GM21447 (cell line): Measurements from ENCODE around the gene ABCD1.
"Not testable (repeated sequence)": the region's sequence is repeated elsewhere in the genome, so short reads cannot be mapped to it uniquely, and the experiment has no call there.

Experiments used
- ATAC-seq: cut with Tn5 transposase; IDR thresholded peaks from one replicate; pipeline ENCODE4 v1.9.1; 2021; ENCODE audit not compliant: unreplicated experiment

The ABCD1 gene

DNA sequence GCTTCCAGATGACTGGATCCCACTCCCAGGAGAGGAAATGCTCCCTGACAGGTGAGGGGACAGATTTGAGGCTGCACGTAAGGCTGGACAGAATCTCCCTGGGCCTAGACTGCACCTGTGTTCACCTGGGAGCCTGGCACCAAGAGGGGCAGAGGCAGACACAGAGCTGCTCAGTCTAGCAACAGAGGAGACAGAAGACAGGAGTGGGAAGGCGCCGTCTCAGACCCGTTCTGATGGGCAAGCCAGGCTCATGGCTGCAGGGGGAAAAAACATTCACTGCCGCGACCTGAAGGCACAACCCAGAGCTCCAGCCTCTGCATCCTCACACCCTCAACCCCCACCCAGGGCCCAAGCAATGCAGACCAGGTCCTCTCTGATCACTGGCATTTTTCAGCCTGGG lies 17.2 kb upstream of the ABCD1 start:
- no peak for ATAC-seq

DNA sequence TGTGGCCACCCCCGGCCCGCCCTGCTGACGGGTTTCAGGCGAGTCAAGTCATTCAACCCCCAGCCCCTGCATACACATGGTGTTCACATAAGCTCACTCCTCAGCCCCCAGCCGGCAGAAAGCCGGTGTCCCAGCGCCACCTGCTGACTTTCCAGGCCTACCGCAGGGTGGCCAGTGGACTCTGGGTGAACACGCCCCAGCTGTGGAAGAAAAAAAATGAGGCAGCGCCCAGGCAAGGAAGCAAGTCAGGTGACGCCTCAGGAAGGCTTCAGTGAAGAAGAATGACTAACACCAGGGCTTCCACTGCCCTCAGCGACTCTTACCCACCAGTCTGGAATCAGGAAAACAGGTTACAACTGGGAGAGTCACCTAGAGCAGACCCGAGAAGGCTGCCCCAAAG lies 16.2 kb upstream of the ABCD1 start:
- no peak for ATAC-seq

DNA sequence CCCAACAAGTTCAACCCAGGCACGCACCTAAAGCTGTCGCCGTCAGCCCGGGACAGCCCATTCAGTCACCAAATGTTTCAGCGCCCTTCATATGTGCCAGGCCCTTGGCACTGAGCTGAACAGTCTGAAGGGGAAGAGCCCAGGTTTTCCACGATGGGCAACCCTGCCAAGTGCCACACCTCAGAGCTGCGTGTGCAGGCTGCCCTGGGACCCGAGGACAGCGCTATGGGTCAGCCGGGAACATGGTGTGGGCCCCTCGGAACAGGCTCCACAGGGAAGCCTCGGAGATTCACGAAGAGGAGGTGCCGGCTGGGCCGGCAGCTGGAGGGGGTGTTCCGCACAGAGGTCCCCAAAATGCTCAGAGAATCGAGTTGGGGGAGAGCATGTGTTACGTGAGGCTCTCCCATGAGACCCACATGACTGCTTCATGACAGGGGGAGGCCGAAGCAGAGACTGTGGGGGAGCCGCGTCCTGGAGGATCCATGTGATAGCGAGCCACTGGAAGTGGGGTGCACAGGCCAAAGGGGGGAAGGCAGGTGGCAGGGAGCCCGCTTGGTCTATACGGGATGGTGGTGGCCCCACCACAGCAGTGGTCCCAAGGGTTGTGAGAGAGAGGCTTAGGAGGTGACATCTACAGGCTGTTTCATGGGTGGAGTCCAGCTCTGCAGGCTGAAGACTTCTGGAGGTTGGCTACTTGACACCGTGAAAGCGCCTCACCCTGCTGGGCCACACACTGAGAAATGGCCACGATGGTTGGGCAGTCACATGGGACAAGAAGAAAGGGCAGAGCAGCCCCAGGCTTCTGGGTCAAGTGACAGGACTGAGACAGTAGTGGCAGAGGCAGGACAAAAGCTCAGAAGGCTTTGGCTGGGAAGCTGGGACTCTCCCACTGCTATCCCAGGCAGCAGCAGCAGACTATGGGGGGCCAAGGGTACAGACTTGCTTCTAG lies 14.7 kb upstream of the ABCD1 start:
- no peak for ATAC-seq

DNA sequence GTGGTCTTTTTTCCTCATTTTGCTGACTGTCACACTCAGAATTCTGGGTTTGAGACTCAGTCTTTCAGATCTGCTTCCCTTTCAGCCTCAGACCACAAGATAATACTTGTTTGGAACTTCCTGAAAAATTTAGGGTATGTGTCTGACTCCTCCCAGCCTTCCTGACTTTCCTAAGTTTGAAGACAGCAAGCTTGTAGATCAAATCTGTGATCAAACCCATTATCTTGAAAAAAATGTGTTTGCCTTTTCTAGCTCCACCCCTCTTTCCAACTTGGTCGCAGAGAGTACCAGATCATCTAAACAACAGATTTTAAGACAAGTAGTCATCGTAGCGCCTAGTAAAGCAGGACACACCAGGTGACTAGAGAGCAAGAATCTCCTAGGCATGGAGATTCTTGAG lies 10.4 kb upstream of the ABCD1 start:
- no peak for ATAC-seq

DNA sequence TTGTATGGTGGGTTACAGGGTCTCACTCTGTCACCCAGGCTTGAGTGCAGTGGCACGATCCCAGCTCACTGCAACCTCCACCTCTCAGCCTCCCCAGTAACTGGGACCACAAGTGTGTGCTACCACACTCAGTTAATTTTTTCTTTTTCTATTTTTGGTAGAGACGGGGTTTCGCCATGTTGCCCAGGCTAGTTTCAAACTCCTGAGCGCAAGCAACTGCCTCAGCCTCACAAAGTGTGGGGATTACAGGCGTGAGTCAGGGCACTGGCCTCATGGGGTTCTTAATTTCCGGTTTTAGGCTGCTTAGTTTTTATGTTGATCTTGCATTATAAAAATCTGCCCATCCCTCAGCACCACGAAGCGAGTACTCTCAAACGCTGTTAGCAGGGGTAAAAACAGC lies 7.2 kb upstream of the ABCD1 start:
- ATAC-seq: no peak

DNA sequence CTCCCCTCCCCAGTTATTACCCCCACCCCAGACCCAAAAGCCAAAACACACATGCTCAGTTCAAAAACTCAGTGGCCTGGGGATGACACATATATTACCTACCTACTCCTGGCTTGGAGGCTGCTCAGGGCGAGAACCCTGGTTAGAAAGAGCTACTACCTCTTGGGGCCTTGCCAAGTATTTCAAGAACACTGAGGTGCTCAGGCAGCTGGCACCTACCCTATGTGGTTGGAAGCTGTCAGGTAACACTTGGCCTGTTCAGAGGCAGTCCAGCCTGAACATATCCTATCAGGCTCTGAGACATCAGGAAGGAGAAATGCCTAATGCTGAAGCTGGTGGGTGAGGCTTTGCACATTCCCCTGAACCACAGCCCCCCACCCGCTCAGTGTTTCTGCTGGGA lies 5.4 kb upstream of the ABCD1 start:
- no peak for ATAC-seq

DNA sequence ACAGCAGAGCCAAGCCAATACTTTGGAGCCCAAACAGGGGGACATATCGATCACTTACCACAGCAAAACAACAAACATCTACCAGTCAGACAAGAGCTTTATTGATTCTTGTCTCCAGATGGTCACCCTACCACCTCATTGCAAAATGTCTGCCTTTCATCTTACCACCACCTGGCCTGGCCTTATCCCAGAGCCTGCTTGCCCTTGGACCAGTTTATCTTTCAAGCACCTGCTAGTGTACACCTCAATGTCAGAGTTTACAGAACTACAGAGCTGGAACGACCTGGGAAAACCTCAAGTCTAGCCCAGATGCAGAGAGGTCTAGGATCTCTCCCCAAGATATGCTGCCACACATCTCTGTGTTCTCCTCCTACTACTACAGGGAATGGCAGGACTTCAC lies 5.0 kb upstream of the ABCD1 start:
- ATAC-seq: no peak

DNA sequence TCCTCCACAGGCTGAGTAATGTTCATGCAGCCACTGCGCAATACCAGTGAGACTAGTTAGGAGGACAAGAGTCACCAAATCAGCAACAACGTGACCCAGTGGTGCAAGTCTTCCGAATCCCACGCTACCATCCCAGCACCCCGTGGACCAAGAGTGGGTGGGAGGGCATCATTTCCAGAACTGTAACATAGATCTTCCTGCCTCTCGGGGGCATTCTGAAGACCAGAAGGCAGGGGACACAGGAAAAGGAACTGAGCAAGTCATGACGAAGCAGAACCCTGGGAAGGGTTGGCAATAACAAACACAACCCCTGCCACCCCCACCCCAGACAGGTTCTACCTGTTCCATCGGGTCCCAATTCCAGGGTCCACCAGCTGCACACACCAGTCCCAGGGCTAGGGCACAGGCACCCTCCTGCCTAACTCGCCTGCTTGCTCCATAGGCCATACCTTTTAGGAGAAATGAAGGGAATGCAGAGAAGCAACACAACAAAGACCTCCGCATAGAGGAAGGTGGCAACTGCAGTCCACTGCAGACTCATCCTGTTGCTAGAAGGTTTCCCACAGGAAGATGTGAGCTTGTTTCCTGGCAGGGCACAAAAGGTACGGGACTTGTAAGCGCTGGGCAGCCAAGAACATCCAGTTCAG lies 1.8 kb upstream of the ABCD1 start:
- ATAC-seq: no peak

DNA sequence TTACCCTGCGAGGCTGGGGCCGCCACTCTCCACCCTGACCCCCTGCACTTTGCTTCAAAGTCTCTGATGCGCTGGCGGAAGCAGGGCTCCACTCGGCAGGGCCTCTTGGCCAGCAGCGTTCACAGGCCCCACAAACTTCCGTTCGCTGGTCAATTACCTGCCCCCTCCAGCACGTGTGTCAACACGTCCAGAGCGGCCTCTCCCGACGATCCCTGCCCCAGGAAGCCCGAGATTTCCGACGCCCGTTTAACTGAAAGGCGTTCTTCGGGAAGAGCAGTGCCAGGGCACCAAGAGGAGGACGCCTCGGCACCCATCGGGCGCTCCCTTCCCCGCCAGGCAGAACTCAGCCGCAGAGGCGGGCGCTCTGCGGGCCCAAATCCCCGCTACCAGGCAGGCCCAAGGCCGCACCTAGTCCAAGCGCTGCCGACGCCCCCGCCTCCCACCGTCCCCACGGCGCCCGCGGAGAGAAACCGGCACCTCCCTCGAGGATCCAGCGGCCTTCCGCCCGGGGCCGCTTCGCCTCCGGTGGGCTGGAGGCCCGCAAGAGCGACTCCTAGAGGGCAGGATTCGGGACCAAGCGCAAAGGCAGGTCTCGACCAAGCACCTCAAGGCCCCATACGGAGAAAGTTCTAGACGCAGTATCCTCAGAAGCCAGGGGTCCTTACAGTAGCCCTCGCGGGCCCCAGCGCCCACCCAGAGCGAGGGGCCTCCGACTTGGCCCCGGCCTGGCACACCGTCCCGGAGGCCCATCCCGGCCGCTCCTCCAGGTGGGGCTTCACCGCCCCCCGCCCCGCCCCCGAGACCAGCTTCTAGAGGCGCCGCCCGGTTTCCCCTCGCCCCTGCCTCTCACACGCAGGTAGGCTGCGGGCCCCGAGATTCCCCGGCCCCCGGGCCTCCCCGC lies 1.1 kb upstream of the ABCD1 start:
- ATAC-seq: peak; percentile 19

DNA sequence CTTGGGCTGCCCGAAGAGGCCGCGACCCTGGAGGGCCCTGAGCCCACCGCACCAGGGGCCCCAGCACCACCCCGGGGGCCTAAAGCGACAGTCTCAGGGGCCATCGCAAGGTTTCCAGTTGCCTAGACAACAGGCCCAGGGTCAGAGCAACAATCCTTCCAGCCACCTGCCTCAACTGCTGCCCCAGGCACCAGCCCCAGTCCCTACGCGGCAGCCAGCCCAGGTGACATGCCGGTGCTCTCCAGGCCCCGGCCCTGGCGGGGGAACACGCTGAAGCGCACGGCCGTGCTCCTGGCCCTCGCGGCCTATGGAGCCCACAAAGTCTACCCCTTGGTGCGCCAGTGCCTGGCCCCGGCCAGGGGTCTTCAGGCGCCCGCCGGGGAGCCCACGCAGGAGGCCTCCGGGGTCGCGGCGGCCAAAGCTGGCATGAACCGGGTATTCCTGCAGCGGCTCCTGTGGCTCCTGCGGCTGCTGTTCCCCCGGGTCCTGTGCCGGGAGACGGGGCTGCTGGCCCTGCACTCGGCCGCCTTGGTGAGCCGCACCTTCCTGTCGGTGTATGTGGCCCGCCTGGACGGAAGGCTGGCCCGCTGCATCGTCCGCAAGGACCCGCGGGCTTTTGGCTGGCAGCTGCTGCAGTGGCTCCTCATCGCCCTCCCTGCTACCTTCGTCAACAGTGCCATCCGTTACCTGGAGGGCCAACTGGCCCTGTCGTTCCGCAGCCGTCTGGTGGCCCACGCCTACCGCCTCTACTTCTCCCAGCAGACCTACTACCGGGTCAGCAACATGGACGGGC lies 579 bp downstream of the ABCD1 start:
- ATAC-seq: no peak

DNA sequence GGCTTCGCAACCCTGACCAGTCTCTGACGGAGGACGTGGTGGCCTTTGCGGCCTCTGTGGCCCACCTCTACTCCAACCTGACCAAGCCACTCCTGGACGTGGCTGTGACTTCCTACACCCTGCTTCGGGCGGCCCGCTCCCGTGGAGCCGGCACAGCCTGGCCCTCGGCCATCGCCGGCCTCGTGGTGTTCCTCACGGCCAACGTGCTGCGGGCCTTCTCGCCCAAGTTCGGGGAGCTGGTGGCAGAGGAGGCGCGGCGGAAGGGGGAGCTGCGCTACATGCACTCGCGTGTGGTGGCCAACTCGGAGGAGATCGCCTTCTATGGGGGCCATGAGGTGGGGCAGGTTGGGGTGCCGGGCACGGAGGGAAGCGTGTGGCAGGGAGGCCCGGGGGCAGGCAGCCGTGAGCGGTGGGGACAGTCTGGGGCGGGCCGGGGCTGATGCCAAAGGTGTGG lies 1.2 kb downstream of the ABCD1 start:
- ATAC-seq: no peak

DNA sequence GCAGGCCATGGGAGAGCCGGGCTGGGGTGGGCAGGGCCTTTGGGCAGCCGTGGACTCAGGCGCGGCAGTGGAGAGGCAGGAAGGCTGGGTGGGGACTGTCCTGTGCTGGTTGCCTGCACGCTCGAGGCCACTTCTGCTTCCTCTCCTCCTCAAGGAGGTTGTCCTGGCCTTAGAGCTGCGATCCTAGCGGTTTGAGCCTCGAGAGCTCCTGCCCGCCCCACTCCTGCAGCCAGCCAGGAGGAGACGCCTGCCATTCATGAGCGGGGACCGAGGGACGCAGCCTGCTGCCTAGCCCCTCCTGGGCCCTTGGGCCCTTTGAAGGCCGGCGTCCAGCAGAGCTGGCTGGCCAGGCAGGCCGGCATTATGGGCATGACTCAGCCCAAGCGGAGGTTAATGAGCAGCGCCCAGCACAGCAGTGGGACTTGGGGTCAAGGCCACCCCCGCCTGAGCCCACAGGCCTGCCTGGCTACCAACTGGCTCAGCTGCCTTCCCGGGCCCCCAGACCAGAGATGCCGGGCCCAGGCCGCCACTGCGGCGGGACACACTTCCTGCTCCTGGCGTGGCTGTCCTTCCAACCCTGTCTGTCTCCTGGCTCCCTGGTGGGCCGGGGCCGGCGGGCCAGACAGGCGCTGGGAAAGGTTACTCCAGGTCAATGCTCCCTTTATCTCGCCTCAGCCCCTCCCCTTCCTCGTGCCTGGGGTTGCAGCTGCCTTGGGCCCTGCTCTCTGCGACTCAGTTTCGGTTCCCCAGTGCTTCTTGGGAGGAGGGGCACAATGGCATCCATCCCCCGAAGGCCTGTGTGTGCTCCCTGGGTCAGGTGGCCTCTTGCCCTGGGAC lies 1.8 kb downstream of the ABCD1 start:
- peak; percentile 61 for ATAC-seq

DNA sequence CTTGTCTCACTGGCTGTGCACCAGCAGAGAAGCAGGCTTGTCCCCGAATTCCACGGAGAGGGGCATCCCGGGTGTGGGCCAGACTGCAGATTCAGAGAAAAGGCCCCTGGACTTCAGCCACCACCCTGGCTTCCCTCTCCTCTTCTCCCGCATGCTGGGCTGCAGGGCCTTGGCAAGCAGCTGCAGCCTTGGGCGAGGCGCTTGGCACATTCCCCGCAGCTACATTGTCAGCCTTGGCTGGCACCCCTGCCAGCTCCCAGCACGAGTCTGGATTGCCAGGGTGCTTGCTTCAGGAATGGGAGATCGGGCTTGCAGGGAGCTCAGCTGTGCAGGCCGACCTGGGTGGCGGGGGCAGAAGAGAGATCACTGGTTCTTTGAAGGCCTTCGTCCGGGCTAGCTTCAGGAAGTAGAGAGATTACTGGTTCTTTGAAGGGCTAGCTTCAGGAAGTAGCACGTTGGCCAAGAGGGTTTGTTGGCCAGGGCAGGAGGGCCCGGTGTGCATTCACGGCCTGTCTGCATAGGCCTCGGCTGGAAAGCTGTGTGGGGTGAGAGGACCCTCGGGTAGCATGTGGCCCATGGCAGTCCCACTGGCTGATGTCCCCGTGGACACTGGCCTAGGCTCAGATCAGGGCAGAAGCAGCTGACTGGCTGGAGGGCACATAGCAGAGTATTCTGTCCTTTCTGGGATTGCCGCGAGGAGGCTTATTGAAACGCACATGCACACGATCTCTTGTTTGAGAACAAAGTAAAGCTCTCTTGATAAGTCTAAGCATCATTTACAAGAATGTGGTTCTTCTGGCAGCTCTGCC lies 2.7 kb downstream of the ABCD1 start:
- ATAC-seq: no peak

DNA sequence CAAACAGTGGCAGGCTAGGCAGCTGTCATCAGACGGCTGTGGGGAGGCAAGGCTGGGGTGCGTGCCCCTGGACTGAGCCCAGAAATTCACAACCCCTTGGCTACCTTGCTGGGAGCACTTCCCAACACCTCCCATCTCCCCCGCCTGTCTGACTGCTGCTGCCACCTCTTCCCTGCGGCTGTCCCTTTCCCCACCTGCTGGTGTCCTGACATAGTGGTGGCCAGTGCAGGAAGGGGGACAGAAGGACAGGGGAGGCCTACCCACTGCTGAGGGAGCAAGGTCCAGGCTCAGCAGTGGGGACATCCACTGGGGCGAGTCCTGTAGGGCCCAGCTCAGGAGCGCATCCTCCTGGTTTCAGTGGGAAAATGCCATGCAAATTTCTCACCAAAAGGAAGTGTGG lies 3.4 kb downstream of the ABCD1 start:
- ATAC-seq: no peak

DNA sequence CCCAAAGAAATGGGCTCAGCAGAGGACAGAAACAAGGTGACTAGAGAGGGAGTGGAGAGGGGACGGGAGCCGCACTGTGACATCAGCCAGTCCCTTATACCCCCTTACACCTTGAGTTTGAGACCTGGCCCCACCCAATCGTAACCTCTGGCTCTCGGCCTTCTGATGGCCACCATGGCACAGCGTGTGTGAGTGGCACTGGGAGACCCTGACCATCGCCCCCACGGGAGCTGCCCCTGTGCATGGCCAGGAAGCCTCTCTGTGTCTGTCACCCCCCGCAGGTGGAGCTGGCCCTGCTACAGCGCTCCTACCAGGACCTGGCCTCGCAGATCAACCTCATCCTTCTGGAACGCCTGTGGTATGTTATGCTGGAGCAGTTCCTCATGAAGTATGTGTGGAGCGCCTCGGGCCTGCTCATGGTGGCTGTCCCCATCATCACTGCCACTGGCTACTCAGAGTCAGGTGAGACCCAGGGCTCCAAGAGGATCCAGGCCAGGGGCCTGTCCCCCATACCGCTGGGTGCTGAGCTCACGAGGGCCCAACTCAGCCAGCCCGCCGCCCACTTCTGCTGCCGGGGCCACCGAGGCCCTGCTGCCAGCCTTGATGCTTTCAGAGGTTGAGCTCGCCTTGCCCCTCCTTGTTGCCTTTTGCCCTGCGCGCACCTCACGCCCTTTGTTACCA lies 4.4 kb downstream of the ABCD1 start:
- ATAC-seq: no peak

DNA sequence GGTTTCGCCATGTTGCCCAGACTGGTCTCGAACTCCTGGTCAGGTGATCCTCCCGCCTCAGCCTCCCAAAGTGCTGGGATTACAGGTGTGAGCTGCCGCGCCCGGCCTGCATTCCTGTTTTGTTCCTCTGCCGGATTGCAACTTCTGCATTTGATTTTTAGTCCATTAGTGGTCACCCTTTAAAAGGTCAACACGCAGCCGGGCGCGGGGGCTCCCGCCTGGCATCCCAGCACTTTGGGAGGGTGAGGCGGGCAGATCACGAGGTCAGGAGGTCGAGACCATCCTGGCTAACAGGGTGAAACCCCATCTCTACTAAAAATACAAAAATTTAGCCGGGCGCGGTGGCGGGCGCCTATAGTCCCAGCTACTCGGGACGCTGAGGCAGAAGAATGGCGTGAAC lies 5.5 kb downstream of the ABCD1 start:
- not testable (repeated sequence) for ATAC-seq

DNA sequence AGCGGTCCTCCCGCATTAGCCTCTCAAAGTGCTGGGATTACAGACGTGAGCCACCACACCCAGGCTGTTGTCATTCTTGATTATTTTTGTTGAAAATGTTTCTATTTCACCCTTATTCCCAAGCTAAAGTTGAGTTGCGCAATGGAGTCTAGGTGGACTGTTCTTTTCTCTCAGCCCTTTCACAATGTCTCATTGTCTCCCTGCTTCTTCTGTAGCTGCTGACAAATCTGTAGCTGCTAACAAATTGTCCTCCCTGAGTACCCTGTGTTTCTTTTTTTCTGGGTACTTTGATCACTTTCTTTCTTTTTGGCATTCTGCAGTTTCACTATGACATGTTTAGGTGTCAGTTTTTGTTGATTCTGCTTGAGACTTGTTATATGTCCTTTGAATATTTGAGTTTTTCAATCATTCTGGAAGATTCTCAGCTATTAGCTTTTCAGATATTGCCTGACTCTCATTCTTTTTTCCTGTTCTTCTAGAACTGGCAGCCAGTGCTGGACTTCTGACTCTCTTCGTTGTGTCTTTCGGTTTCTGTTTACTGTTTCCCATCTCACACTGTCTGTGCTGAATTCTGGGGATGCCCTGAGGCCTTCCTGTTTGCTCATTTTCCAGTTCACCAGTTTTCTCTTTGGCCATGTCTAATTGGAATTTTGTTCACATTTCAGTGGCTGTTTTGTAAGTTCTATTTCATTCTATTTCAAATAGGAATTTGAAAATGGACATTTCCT lies 6.6 kb downstream of the ABCD1 start:
- no peak for ATAC-seq

DNA sequence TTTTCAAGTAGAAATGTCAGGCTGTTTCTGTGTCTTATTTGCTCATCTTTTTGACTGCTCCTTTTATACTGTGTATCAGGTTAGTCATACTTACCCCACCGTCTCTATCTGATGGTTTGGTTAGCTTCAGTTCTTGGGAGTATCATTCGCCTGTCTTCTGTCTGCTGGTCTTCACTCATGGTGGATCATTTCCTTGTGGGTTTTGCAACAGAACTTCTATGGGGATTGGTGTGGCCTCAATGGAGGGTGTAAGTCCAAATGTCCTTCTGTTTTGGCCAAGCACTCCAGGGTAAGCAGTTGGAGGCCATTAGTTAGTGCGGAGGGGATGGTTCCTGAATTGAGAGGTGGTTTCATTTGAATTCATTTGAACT lies 7.2 kb downstream of the ABCD1 start:
- ATAC-seq: no peak
